GM06990 (cell line): ENCODE measurements around the gene FOCAD.

Experiments used
- DNase-seq: peaks from one replicate; pipeline ENCODE4 v3.0.0-alpha.2; 2011; ENCODE audit not compliant: insufficient read length; ENCODE audit errors: extremely low read depth
- H3K27me3 ChIP-seq: replicated peaks from 2 replicates; pipeline ENCODE4 v1.6.0; 2011; ENCODE audit warnings: low read length; ENCODE audit not compliant: control insufficient read depth, insufficient read depth
- H3K36me3 ChIP-seq: 2 replicates; pipeline ENCODE4 v1.5.1; 2011; ENCODE audit warnings: low read length; ENCODE audit not compliant: control insufficient read depth, insufficient read depth
- H3K4me3 ChIP-seq: replicated peaks from 2 replicates; pipeline ENCODE4 v1.5.1; 2011; ENCODE audit warnings: low read depth, mild to moderate bottlenecking, control low read depth, low read length
- CTCF ChIP-seq: IDR thresholded peaks from 2 replicates; pipeline ENCODE4 v1.5.1; 2011; ENCODE audit warnings: low read length, control low read depth, mild to moderate bottlenecking, inconsistent platforms; ENCODE audit not compliant: insufficient read depth, poor library complexity, severe bottlenecking

Gene FOCAD

DNA sequence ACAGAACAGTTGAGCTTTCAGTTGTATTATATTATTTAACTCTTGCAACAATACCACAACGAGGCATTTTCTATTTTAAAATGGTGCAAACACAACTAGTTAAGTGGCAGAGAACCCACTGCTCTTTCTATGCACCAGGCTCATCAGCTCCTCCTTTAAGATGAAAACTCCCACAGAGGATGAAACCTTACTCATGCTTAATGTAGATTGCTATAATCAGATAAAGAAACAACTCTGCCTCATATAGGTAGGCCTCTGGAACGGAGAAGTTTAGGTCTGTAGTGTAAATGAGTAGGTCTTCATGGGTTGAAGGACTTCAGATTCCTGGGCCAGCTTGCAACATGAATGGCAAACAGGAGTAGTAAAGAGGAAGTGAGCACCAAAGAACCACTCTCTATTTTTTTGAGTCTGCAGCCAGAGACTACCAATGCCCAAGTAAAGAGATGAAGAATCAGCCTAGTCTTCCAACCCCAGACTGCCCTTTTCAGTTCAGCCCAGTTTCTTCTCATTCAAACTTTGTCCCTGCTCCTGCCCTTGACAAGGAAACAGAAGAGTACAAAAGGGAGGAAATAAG lies 313.5 kb downstream of the FOCAD start:
- peak; percentile 22 for DNase-seq
- peaks cover 1% of the 10 kb centered on the region; the same call in 1 of the 2 replicates for H3K36me3 ChIP-seq
- TF ChIP-seq CTCF = no peak
- H3K4me3 ChIP-seq = no peak overlapping the region
- H3K27me3 ChIP-seq = no peaks in the 10 kb centered on the region

- Histone ChIP-seq H3K4me3 (no peak overlapping the region), H3K36me3 (peaks cover 7% of the 10 kb centered on the region), H3K27me3 (no peaks in the 10 kb centered on the region)
- DNase-seq = no peak
- TF ChIP-seq CTCF = no peak
Measured at GRCh38 chr9:21001581-21001980, 317.5 kb downstream of the FOCAD start.

DNA sequence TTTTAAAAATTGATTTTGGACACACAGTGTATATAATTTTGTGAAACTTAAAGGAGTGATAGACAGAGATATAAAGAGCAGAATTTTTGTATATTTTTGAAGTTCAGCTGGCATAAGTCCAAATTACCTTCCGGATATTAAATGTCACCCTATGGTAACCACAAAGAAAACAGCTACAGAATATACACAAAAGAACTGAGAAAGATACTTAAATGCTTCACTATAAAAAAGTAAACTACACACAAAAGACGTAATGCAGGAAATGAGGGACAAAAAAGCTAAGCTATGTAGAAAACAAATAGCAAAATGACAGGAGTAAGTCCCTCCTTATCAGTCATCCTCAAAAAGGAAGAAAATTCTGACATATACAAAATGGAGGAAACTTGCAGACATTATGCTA lies 318.0 kb downstream of the FOCAD start:
- DNase-seq = no peak
- H3K36me3 ChIP-seq = peaks cover 7% of the 10 kb centered on the region
- no peak overlapping the region for H3K4me3 ChIP-seq
- TF ChIP-seq CTCF = no peak
- H3K27me3 ChIP-seq = no peaks in the 10 kb centered on the region

DNA sequence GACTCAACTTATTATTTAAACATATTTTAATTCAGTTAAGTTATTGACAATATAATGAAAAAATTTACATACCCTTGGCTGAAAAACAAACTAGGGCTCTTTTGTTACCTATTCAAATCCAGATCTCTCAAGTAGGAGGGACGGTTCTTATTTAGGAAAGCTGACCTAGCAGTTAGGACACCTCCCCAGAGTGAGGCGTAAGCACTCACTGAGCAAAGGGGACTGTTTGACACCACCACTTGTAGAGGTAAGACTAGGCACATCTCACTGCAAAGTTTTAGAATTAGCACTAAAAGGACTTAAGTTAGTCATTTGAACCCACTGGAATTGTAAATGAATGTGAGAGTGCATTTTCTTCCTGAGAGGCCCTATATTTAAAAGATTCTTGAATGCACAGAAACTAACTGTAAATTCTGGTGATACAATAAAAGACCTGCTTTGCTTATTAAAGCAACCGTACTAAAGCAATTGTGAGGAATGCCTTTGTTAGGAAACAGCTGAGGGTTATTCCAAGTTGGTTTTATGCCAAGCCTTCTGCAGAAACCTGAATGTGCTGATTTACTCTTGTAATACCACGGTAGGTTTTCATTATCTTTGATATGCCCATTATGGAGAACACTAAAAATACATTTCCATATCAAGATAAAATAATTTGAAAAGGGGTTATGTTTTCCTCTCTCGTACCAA lies 331.2 kb downstream of the FOCAD start:
- TF ChIP-seq CTCF = no peak
- DNase-seq = no peak
- H3K4me3 ChIP-seq = no peak overlapping the region
- peaks cover 4% of the 10 kb centered on the region; the same call in 1 of the 2 replicates for H3K36me3 ChIP-seq
- H3K27me3 ChIP-seq = no peaks in the 10 kb centered on the region

- Histone ChIP-seq H3K4me3 (no peak overlapping the region), H3K27me3 (no peaks in the 10 kb centered on the region), H3K36me3 (peaks cover 2% of the 10 kb centered on the region; the same call in 1 of the 2 replicates)
- no peak for TF ChIP-seq CTCF
- no peak for DNase-seq
Measured at GRCh38 chr9:21015995-21016394, 331.9 kb downstream of the FOCAD start.
